ENCODE measurements around the gene CREB5. TPM values are rescaled to one million over a fixed set of nuclear protein-coding genes. Genes with fewer than 3 reads are reported as not detected.

The CREB5 gene
- total and polyA plus RNA-seq, 2 of the 13 experiments (the other 11 are each of a cell fraction or from before 2014, with no cell fraction given) = 0.38 to 0.71 TPM

DNA sequence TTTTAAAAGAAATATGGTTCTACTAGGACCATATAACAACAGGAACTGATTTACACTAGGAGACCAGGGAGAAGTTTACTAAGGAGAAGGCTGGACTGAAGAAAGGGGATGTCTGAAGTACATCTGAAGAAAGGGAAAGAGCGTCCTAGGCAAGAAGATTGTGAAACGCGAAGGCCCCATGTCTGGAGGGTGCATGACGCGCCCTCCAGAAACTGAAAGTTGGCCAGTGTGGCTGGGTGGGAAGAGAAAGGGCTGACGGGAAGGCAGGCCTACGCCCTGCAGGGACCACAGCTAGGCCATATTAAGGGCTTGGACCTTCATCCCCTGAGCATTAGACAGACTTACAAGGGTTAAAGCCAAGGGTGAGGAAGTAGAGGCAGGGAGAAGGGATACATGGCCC lies 387.8 kb downstream of the CREB5 start:
- no peak overlapping the region for H3K4me3 ChIP-seq (replicated peaks in 1 of 3; ENCODE audit: insufficient read depth in 1 of 3, low read depth in 2 of 3, low read length in 3 of 3)
- H3K27me3 ChIP-seq (ENCODE audit: control insufficient read depth in 1 of 2, insufficient read depth in 2 of 2, low read length in 2 of 2) = no peaks in the 10 kb centered on the region
- H3K9me3 ChIP-seq (ENCODE audit: low read length) = no peaks in the 10 kb centered on the region
- ChIA-PET POLR2A (no interaction called here), CTCF (ENCODE audit: low intra/inter-chr PET ratio, low total read pairs) (no interaction called here)
- BruUV-seq (replicated peaks) = no TSS peak
- H3K4me1 ChIP-seq (ENCODE audit: insufficient read depth, low read length) = no peaks in the 10 kb centered on the region
- intact Hi-C loops (cut with micrococcal nuclease; ENCODE audit: unreplicated experiment) = no loop called here
- DNase-seq (ENCODE audit: low spot score) (no peak), FAIRE-seq (no peak), ATAC-seq (no peak)
- no peaks in the 10 kb centered on the region for H3K36me3 ChIP-seq (replicated peaks in 1 of 2; ENCODE audit: control insufficient read depth in 1 of 2, insufficient read depth in 2 of 2, low read length in 2 of 2)
- H2AFZ ChIP-seq (ENCODE audit: low read length) = no peak overlapping the region
- no peak overlapping the region for H3K9ac ChIP-seq (ENCODE audit: insufficient read depth, low read depth, low read length)
- in situ Hi-C loops (cut with HindIII; ENCODE audit: extremely low pct_ligation_motif_present, low pct_unique_long_range_greater_than_20kb) = no loop called here
- H3K27ac ChIP-seq (ENCODE audit: extremely low read length, insufficient read depth, low read length) = no peak overlapping the region
- H3K79me2 ChIP-seq (ENCODE audit: insufficient read depth, low read length) = no peaks in the 10 kb centered on the region
- no peaks in the 10 kb centered on the region for H4K20me1 ChIP-seq (ENCODE audit: insufficient read depth, low read length)
- H3K4me2 ChIP-seq (ENCODE audit: low read depth, low read length) = no peak overlapping the region
- TF ChIP-seq ZNF232 (CRISPR knock-in tag; IDR thresholded peaks at IDR 0.05; ENCODE audit: borderline replicate concordance) (no peak), CCAR2 (optimal IDR thresholded peaks at IDR 0.05; ENCODE audit: low read depth, low read length) (no peak), ZNF224 (CRISPR knock-in tag; IDR thresholded peaks at IDR 0.05) (no peak), REL (CRISPR knock-in tag; conservative IDR thresholded peaks at IDR 0.05) (no peak), SIN3B (IDR thresholded peaks at IDR 0.05; ENCODE audit: low read length) (no peak), KMT2B (CRISPR knock-in tag; IDR thresholded peaks at IDR 0.05) (no peak), ZNF430 (CRISPR knock-in tag; IDR thresholded peaks at IDR 0.05) (no peak), RFX3 (CRISPR knock-in tag; IDR thresholded peaks at IDR 0.05) (no peak)
- TF ChIP-seq, protein P1, sequence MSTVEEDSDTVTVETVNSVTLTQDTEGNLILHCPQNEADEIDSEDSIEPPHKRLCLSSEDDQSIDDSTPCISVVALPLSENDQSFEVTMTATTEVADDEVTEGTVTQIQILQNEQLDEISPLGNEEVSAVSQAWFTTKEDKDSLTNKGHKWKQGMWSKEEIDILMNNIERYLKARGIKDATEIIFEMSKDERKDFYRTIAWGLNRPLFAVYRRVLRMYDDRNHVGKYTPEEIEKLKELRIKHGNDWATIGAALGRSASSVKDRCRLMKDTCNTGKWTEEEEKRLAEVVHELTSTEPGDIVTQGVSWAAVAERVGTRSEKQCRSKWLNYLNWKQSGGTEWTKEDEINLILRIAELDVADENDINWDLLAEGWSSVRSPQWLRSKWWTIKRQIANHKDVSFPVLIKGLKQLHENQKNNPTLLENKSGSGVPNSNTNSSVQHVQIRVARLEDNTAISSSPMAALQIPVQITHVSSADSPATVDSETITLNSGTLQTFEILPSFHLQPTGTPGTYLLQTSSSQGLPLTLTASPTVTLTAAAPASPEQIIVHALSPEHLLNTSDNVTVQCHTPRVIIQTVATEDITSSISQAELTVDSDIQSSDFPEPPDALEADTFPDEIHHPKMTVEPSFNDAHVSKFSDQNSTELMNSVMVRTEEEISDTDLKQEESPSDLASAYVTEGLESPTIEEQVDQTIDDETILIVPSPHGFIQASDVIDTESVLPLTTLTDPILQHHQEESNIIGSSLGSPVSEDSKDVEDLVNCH (CRISPR knock-in tag; IDR thresholded peaks at IDR 0.05) = no peak
- TF ChIP-seq, protein P2, sequence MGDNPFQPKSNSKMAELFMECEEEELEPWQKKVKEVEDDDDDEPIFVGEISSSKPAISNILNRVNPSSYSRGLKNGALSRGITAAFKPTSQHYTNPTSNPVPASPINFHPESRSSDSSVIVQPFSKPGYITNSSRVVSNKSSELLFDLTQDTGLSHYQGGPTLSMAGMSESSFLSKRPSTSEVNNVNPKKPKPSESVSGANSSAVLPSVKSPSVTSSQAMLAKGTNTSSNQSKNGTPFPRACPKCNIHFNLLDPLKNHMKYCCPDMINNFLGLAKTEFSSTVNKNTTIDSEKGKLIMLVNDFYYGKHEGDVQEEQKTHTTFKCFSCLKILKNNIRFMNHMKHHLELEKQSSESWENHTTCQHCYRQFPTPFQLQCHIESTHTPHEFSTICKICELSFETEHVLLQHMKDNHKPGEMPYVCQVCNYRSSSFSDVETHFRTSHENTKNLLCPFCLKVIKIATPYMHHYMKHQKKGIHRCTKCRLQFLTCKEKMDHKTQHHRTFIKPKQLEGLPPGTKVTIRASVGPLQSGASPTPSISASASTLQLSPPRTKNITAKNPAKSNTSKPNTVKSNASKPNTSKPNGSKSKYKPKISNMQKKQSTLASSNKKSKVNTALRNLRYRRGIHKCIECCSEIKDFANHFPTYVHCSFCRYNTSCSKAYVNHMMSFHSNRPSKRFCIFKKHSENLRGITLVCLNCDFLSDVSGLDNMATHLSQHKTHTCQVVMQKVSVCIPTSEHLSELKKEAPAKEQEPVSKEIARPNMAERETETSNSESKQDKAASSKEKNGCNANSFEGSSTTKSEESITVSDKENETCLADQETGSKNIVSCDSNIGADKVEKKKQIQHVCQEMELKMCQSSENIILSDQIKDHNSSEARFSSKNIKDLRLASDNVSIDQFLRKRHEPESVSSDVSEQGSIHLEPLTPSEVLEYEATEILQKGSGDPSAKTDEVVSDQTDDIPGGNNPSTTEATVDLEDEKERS (CRISPR knock-in tag; IDR thresholded peaks at IDR 0.05) = no peak
- 56% methylated on average over 7 of the region's 7 CpGs for WGBS (ENCODE audit: low lambda C conversion rate)
